Prostate gland (tissue), 2 donors: ENCODE results near the gene HGFAC.

Source experiments
- CTCF ChIP-seq, 4 experiments: fragments of 200-600 bp in 2 of 4; fragments of 450-650 bp in 2 of 4; sonication (generic) in 2 of 4; IDR thresholded peaks; 1 replicate in 3 of 4; 2 replicates in 1 of 4; pipeline ENCODE4 v1.5.1; 2016 to 2019; ENCODE audit warnings: antibody characterized with exemption in 4 of 4, mild to moderate bottlenecking in 2 of 4, moderate library complexity in 2 of 4
- POLR2A ChIP-seq: fragments of 450-650 bp; IDR thresholded peaks from one replicate; pipeline ENCODE4 v1.6.1; 2016; ENCODE audit warnings: antibody characterized with exemption, mild to moderate bottlenecking
- POLR2AphosphoS5 ChIP-seq: sonication (generic); formaldehyde crosslinking; IDR thresholded peaks from one replicate; pipeline ENCODE4 v1.6.1; 2017; ENCODE audit warnings: antibody characterized with exemption

GRCh38 chr4:3467601-3468031 is 25.8 kb downstream of the HGFAC start:
- no peak for TF ChIP-seq CTCF (IDR thresholded peaks at IDR 0.05)
- no peak for TF ChIP-seq POLR2AphosphoS5
- TF ChIP-seq POLR2A = no peak
